Dedifferentiated amniotic fluid mesenchymal stem cell (primary cell): ENCODE results near the gene DCTN4.

Experiments
- DNase-seq: peaks from one replicate; pipeline ENCODE4 v3.0.0-alpha.2; 2016; ENCODE audit errors: extremely low spot score

Gene DCTN4

GRCh38 chr5:150670948-150671310 lies 87.9 kb downstream of the DCTN4 start:
- no peak for DNase-seq

GRCh38 chr5:150670275-150670947 lies 88.4 kb downstream of the DCTN4 start:
- no peak for DNase-seq

GRCh38 chr5:150665044-150665443 lies 93.8 kb downstream of the DCTN4 start:
- DNase-seq, result no peak

- no peak for DNase-seq
Measured at GRCh38 chr5:150663936-150664335, 94.9 kb downstream of the DCTN4 start.

- no peak for DNase-seq
Measured at GRCh38 chr5:150662731-150663516, 95.9 kb downstream of the DCTN4 start.

- DNase-seq, result no peak
Measured at GRCh38 chr5:150661821-150662596, 96.8 kb downstream of the DCTN4 start.

GRCh38 chr5:150661086-150661485 lies 97.7 kb downstream of the DCTN4 start, which contains the start of gene MYOZ3:
MYOZ3 (plus strand) TSS chr5:150661251; CDS start chr5:150662942, 1,691 bp downstream.
- no peak for DNase-seq

- DNase-seq, result no peak
Measured at GRCh38 chr5:150660108-150660831, 98.5 kb downstream of the DCTN4 start.

- DNase-seq, result no peak
Measured at GRCh38 chr5:150659360-150660107, 99.3 kb downstream of the DCTN4 start.

GRCh38 chr5:150658699-150659265 lies 100.0 kb downstream of the DCTN4 start:
- no peak for DNase-seq
